8988T (cell line): ENCODE data around the gene ITFG2.
"Not testable (repeated sequence)": the region's sequence is repeated elsewhere in the genome, so short reads cannot be mapped to it uniquely, and the experiment has no call there.

Experiments used
- DNase-seq: peaks from one replicate; pipeline ENCODE4 v3.0.0; 2011

The ITFG2 gene

DNA sequence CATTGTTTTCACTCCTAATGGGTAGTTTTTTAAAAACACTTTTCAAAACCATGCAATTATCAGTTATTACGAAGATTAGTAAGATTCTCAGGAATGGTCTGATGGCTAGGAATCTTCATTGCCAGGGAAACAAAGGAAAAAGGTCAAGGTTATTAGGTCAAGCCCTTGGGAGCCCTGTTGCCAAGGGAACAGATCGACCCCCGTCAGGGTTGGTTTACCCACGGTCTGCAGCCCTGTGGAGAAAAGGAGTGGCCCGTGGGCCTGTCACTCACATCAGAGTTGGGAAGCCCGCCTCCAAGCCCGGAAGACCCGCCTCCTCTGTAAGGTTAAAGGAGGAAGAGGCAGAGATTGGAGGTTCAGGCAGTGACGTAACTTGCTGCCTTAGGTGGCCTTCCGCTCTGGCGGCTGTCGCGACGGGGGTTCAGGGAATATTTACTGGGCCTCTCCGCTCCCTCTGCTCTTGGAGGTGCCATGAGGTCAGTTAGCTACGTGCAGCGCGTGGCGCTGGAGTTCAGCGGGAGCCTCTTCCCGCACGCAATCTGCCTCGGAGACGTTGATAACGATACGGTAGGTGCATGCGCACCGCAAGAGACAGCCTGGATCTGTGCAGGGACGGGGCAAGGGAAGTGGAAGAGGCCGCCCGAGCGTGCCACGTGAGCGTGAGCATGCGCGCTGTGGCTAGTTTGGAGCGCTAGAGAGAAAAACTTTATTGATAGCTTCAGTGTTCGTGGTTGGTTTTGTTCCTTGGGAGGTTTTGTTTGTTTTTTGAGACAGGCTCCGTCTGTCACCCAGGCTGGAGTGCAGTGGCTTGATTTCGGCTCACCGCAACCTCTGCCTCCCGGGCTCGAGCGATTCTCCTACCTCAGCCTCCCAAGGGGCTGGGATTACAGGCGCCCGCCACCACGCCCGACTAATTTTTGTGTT lies at the start of gene ITFG2:
Gene ITFG2 (plus strand): TSS at position 379 of the 924 bp plus-strand sequence. CDS start 93 bp downstream, at position 472.
- peak; percentile 43 for DNase-seq

DNA sequence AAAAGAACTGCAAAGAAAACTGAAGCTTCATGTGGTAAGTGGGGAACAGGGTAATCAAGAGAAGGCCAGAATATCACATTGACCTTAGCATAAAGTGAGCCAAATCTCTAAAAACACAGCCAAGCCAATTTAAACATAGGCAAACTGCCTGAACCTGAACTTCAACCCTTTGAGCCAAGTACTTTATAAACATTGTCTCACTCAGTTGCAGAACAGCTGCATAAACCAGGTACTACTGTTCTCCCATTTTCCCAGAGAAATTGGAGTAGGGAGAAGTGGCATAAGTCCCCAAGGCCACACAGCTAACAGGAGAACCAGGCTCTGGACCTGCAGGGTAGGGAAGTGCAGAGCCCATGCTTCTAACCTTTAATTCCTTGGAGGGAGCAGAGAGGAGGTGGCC lies 48.1 kb upstream of the ITFG2 start:
- no peak for DNase-seq

DNA sequence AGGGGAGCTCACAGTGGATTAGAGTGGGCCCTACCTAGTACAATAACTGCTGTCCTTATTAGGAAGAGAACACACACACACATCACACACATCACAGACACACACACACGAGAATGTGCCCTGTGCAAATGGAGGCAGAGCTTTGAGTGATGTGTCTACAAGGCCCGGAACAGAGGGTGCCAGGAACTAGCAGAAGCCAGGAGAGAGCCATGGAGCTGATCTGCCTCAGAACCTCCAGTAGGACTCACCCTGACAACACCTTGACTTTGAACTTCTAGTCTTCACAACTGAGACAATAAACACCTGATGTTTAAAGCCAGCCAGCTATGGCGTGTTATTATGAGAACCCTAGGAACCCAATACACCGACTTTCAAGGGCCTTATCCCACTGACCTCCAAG lies 47.4 kb upstream of the ITFG2 start:
- DNase-seq, result no peak

- DNase-seq, result no peak
These were observed 46.9 kb upstream of the ITFG2 start for GRCh38 chr12:2765608-2766007.

DNA sequence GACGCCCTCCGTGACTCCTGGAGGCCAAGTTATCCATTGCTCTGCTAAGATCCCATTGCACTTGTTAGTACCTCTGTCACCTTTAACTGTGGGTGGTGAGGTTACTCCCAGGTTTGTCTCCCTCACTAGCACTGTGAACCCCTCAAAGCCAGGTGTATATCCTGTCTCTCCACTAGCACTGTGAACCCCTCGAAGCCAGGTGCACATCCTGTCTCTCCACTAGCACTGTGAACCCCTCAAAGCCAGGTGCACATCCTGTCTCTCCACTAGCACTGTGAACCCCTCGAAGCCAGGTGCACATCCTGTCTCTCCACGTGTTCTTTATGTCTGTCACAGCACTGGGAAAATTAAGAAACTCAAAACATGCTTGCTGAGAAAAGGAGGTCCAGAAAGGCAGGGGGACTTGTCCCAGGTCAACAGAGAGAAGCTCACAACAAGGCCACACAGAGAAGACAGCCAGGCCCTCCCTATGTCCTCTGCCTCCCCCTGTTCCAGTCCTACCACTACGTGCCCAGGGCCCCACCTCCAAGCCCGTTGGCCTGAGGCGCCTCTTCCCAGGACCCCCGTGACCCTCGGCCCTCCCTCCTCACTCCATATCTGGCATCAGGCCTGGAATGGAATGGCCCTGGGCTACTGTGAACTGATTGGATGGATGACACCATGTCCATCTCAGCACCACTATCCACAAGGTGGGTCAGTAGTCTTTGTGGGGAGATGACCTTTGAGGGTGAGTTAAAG lies 44.1 kb upstream of the ITFG2 start:
- no peak for DNase-seq

GRCh38 chr12:2769866-2770533 lies 42.5 kb upstream of the ITFG2 start:
- DNase-seq, result no peak

DNA sequence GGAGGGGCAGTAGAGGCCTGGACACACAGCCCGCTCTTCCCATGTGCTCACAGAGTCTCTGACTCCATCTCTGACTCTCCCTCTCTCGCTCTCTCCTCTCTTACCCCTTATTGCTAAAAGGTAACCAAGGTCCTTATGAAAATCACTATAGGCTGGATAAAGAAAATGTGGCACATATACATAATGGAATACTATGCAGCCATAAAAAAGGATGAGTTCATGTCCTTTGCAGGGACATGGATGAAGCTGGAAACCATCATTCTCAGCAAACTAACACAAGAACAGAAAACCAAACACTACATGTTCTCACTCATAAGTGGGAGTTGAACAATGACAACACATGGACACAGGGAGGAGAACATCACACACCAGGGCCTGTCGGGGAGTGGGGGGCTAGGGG lies 41.9 kb upstream of the ITFG2 start:
- DNase-seq, result not testable (repeated sequence)

- DNase-seq, result no peak
These were observed 40.1 kb upstream of the ITFG2 start for GRCh38 chr12:2772370-2772769.

- DNase-seq, result no peak
These were observed 39.1 kb upstream of the ITFG2 start for GRCh38 chr12:2773199-2773875.

- DNase-seq, result no peak
These were observed 37.0 kb upstream of the ITFG2 start for GRCh38 chr12:2775431-2775830.

- DNase-seq, result no peak
These were observed 36.2 kb upstream of the ITFG2 start for GRCh38 chr12:2776129-2776806.

GRCh38 chr12:2779281-2779680 lies 33.2 kb upstream of the ITFG2 start:
- no peak for DNase-seq

DNA sequence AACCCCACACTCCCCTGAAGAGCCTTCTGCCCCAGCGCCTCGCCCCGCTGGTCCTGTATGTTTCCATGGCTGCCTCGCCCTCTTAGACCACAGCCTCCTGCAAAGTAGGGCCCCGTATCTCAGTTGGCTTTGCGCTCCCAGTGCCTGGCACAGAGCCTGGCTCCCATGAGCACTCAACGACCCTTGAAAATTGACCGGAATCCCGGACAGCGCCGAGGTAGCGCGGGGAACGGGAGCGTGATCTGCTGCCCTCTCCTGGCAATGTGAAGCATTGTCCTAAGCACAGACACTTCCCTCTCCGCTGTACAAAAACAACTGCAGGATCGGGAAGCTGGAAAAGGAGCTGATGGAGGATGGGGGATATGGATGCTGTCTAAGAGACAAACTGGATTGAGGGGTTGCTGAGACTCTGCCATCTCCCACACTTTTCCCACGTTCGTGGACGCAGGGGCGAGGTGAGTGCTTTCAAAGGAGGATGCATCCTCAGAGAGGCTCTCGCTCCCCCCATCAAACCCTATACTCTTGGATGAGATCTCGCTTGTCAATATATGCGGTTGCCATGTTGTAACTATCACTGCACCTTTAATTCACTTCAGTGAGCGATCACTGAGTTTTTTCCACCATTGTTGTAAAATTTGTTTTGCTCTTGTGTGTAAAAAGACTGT lies 28.4 kb upstream of the ITFG2 start:
- DNase-seq, result peak; percentile 27

- no peak for DNase-seq
These were observed 27.5 kb upstream of the ITFG2 start for GRCh38 chr12:2785017-2785416.

- DNase-seq, result no peak
These were observed 21.4 kb upstream of the ITFG2 start for GRCh38 chr12:2791089-2791488.

- DNase-seq, result no peak
These were observed 19.6 kb upstream of the ITFG2 start for GRCh38 chr12:2792671-2793500.

GRCh38 chr12:2793561-2793960 lies 18.9 kb upstream of the ITFG2 start:
- no peak for DNase-seq

DNA sequence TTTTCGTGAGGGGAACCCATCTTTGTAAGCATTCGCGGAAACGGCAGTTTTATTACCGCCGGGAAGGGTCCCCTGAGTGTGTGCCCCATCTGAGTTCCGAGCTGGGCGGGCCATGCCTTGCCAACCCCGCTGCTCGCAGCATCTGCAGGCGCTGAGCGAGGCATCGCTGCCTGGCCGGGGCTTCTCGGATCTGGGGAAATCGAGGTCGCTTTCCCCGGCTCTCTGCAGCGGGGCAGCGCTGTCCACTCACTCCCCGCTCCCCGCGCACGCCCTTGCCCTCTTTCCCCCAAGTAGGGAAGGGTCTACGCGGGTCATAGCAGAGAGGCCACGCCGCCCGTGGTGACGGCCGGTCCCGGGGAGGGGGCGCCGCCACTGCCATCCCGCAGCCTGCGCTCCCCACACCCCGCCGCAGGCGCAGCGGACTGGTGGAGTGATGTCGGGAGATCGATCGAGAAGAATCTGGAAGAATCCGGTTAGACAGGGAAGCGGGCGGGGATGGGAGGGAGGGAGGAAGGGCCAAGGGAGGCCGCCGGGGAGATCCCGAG lies 18.2 kb upstream of the ITFG2 start:
- DNase-seq, result peak; percentile 37

DNA sequence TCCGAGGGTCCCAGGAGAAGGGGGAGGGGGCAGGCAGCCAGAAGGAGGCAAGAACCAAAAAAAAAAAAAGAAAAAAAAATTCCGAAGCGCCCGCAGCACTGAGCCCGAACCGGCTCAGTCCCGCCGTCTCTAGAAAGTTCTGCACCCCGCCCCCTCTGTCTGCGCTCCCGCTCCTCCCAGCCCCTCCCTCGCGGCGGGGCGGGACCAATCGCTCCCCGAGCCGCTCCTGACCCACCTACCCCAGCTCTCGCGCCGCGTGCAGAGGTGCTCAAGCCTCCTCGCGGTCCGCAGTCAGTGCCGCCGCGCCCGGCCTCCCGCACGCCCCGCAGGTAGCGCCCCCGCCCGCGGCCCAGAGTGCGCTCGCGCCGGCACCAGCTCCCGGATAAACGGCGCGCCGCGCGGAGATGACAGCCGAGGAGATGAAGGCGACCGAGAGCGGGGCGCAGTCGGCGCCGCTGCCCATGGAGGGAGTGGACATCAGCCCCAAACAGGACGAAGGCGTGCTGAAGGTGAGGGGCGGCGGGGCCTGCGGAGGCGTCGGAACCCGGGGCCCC lies 17.7 kb upstream of the ITFG2 start, which contains the start of gene FKBP4:
Gene FKBP4 (plus strand): TSS at position 235 of the 554 bp plus-strand sequence. CDS start 170 bp downstream, at position 405.
- DNase-seq, result peak; percentile 95
